ENCODE results near the gene DGKH. TPM values are rescaled to one million over a fixed set of nuclear protein-coding genes. Genes with fewer than 3 reads are reported as not detected.
"Not testable (repeated sequence)": the region's sequence is repeated elsewhere in the genome, so short reads cannot be mapped to it uniquely, and the experiment has no call there.

The DGKH gene
- total RNA-seq, 1 donor from 2014 or later: 11.8 TPM

DNA sequence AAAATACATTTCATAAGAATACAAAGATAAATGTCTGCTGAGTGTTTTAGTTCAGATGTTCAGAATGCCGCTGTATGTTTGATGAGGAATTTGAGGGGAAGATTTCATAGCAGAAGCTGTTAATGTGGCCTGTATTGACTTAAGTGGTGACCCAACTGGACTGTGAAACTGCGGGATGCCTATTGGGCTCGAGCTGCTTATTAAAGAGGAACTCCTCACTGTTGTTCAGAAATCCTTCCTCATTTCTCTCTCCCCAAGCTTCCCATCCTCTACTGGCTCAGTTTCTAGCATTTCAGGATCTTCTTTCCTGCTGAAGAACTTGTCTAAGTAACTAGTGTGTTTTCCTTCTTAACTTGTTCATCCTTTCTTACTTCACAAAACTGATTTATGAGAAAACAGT is 20.4 kb downstream of the DGKH start:
- DNase-seq (ENCODE audit: low spot score): no peak

- DNase-seq (ENCODE audit: low spot score): not testable (repeated sequence)
Measured at GRCh38 chr13:42070599-42070998, 22.2 kb downstream of the DGKH start.

DNA sequence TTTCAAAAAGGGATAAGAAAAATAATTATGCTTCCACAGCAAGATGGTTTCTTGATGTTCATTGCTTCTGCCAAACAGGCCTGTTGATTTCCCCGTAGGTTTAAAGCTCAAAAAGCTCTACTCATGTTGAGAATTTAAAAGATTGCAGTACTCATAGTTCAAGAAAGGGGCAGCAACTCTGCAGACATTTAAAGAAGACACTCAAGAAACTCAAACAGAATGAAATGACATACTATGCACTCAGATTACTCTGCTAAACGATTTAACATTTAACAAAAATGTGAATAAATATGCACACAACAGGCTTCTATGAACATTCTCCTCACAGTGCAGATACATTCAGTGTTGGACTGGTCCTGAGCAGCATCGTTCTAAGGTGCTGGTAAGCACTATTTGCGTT is 22.7 kb downstream of the DGKH start:
- DNase-seq (ENCODE audit: low spot score): not testable (repeated sequence)

DNA sequence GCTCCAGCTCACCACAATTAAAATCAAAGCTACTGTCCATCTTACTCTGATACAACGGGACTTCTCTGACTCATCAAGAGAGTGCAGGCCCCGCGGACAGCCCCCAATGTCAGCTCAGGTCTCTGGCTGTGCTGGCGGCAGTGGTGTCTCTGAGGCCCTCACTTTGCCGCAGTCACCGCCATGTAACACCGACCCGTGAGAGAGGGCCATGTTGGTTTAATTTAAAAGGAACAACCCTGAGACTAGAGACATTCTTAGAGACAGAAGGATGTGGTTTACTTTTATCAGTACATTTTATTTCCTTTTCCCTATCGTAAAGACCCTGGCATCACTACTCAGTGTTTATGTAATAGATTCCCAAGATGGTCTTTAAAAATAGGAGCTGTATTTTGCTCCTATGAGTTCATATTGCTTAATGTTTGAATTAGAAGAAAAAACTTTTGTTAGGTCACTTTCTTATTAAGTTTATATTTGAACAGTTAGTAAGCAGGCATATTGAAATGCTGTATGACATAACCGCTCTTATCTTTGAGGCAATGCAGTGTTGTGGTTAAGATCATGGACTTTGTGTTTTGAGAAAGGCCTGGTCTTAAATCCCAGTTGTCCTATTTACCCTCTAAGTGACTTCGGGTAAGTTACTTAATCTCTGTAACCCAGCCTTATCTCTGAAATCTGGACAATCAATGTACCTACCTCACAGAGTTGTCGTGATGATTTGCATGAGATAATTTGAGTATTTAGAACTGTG is 23.4 kb downstream of the DGKH start:
- no peak for DNase-seq (ENCODE audit: low spot score)

DNA sequence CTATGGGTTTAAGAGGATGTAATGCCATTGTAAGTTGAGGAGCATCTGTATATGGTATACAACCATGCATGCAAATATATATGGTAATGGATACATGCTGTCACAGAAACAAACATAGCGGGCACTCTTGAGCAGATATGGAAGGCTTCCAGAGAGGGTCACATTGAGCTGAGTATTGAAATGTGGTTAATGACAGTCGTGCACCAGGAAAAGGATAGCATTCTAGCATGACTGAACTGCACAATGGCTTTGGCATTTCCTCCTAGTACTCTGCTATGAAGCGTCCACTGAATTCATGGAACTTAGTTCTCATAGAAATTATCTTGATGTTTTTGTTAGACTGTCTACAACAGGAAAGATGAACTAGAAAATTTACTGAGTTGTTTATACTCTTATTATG is 25.2 kb downstream of the DGKH start:
- DNase-seq (ENCODE audit: low spot score): no peak

DNA sequence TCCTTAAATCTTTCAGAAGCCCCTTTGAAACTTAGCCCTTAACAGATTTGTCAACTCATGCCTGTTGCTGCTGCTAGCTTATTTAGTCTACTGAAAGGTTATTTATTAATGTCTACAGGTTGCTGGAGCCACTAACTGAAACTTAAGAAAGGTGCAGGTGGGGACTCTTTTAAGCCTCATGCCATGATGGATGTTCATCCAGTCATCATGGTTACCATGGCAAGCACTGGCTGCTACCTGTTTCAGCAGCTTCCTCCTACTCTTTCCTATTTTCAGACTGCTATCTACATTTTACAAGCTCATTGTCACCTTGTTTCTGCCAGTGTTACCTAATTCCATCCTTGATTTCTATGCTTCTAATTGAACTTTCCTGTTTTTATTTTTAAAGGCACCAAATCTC is 27.1 kb downstream of the DGKH start:
- no peak for DNase-seq (ENCODE audit: low spot score)

- no peak for DNase-seq (ENCODE audit: low spot score)
Measured at GRCh38 chr13:42076309-42076713, 27.9 kb downstream of the DGKH start.

- DNase-seq (ENCODE audit: low spot score): no peak
Measured at GRCh38 chr13:42078128-42078808, 29.8 kb downstream of the DGKH start.

- no peak for DNase-seq (ENCODE audit: low spot score)
Measured at GRCh38 chr13:42083138-42083770, 34.8 kb downstream of the DGKH start.

DNA sequence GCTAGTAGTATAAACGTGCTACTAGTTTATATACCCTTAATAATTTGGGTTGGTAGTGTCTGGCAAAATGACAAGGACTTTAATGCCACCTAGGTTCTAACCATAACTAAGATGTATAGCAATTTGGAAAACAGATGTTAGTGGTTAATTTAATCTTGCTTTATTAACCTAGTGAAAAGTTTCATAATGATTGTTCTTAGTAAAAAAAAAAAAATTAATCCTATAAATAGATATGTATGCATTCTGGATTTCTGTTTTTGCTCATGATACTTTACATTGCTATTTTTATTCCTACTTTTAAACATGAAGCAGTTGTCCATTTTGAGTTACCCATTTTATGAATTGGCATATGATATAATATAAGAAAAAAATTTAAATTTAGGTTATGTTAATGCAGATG is 36.3 kb downstream of the DGKH start:
- DNase-seq (ENCODE audit: low spot score): no peak

GRCh38 chr13:42086582-42086981 is 38.1 kb downstream of the DGKH start:
- no peak for DNase-seq (ENCODE audit: low spot score)

DNA sequence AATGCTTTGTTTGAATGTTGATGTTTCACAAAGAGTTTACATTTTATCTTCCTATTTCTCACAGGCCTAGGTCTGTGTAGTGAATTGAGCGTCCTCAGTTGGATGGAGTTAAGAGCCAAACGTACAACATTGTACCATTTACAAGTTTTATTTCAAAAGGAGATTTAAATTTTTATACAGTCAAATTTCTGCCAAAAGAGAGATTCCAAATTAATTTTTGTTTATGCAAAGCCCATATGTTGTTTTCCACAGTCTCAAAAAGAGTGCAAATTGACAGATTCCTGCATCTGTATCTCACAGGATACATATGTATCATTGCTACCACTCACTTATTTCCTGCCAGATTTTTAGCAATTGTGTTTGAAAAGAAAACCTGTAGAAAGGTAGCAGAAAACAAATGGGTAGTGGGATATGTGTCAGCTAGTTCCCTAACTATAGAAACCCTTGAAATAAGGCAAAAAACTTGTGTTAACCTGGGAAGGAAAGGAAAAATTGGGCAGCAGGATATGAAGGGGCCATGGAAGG is 46.1 kb downstream of the DGKH start:
- no peak for DNase-seq (ENCODE audit: low spot score)

GRCh38 chr13:42096222-42096621 is 47.8 kb downstream of the DGKH start:
- DNase-seq (ENCODE audit: low spot score): not testable (repeated sequence)

DNA sequence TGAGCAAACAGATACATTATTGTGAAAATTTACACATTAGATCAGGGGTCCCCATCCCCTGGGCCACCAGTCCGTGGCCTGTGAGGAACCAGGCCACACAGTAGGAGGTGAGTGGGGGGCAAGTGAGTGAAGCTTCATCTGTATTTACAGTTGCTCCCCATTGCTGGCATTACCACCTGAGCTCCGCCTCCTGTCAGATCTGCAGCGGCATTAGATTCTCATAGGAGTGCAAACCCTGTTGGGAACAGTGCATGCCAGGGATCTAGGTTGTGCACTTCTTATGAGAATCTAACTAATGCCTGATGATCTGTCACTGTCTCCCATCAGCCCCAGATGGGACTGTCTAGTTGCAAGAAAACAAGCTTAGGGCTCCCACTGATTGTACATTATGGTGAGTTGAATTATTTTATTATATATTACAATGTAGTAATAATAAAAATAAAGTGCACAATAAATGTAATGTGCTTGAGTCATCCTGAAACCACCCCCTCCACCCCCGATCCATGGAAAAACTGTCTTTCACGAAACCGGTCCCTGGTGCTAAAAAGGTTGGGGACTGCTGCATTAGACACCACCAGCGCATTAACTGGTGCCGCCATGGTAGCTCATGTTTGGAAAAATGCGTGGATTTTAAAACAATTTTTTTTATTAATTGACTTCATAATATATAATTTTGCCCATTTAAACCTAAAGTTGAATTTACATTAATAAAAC is 51.7 kb downstream of the DGKH start:
- DNase-seq (ENCODE audit: low spot score): no peak

DNA sequence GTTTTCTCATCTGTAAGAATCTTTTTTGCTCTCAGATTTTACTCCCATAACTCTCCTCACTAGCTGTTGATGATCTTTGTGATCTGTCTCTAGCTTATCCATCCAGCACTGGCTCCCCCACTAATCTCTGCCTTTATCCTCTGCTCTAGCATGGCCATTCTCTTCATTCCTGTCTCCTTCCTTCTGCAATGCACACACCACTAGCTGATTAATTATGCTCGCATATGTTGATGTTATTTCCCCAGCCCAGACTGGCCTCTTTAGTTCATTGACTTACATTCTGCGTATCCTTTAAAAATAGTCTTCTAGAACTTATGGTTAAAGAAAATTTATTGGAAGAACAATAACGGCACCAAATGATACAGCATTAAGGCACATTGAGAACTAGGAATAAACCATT is 52.5 kb downstream of the DGKH start:
- no peak for DNase-seq (ENCODE audit: low spot score)

DNA sequence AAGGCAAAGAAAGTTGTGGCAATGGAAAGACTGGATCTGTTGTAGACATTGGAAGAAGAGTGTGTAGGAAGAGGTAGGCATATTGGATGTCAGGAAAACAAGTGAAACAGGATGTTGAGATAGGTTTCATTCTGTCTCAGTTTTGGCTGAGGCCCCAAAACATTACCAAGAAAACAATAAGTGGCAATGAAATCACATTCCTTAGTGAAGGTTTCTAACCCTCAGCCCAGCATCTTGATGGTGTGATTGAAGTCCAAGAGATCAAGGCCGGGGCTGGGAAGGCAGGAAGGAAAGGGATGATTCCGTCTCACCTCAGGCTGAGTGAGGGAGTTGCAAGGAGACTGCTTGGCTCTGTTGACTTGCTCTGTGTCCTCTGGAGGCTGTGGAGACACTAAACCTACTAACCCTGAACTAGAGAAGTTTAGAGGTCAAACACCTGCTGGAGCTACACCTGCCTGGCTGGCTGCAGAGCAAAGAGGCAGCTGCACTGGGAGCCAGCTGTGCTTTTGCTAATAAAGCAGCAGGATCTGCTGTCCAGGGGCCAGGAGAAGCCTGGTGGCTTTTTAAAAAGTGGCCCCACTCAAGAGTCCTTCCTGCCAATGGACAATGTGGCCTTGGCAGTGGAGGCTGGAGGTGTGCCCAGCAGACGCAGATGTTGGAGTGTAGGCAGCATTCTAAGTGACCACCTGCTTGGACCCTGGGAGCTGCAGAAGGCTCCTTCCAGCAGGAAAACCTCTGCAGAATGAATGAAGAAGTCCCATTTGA is 53.6 kb downstream of the DGKH start:
- no peak for DNase-seq (ENCODE audit: low spot score)

DNA sequence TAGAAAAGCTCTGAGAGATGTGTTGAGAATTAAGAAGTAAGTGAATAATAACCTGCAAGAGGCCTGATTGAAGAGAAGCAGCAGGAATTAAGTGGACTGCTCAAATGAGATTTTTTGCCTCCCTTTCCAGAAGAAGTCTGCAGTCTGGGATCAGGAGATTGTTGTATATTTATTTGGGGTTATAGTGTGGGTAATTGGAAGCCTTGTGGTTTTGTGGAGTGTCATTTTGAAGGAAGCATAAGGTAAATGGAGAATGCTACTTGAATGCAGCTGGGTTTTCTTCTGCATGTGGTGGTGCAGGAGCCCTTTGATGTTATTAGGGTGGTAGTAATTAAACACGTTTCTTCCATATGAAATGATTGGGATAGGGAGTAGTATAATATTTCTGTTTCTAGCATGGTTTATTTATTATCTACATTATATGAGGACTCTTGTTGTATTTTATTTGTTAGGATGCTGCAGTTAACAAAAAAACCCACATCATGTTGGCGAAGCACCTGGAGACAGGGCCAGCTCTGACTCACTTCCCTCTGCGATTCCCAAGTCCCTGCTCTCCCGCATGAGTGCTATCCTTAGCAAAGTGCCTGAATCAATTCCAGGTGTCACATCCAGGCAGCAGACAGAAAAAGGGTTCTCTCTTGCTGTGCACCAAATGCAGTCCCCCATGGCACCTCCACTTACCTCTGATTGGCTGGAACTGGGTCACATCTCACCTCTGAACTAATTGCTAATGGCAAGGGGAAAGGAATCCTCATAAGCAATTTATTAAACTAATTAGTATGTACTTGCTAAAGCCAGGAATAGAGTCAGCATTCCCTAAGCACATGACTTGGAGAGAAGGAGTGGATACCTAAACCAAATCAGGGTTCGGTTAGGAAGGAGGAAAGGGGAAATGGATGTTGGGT is 54.8 kb downstream of the DGKH start:
- DNase-seq (ENCODE audit: low spot score): no peak

DNA sequence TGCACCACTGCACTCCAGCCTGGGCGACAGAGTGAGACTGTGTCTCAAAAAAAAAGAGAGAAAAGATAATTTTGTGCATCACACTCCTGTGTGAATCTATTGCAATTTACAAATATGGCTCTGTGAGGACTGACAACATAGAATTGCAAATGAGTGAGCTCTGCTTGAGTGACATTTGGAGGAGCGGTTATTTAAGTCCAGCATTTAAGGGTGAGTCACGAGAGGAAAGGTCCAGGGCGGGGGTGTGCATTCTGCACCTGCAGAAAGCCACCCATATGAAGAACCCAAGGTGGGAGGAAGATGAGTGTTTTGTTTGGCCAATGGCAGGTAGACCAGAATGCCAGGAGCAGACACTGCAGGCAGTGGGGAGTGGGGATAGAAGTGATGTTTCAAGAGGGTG is 58.5 kb downstream of the DGKH start:
- DNase-seq (ENCODE audit: low spot score): no peak

- DNase-seq (ENCODE audit: low spot score): no peak
Measured at GRCh38 chr13:42107421-42107820, 59.0 kb downstream of the DGKH start.

GRCh38 chr13:42108217-42108616 is 59.8 kb downstream of the DGKH start:
- no peak for DNase-seq (ENCODE audit: low spot score)
